ENCODE data around the gene KRTAP7-1. TPM values are rescaled to one million over a fixed set of nuclear protein-coding genes. Genes with fewer than 3 reads are reported as not detected.

KRTAP7-1 gene
- total RNA-seq (not detected), total RNA-seq (0 reads per million in 2 donors)

DNA sequence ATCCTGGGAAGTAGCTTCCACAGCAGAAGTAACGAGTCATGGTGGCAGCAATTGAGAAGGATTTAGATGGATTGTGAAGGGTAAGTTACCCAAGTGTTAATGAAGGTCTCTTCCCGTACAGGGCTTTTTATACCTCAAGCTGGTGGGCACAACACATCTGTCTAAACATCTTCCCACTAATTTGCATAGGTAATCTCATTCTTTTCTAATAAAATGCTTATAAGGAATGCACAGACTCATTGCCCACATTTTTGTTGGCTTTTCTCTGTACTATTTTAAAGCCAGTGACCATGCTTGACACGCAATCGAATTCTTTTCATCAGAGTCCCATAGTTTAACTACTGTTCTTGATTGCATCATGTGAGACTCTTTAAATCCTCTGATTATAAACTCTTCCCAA lies at the start of gene KRTAP7-1:
TSS of gene KRTAP7-1 (minus strand) at position 101 of the 400 bp plus-strand sequence. CDS start at position 40, 61 bp downstream.
- Mint-ChIP-seq H3K27me3 (peaks cover 4% of the 10 kb centered on the region), H3K36me3 (ENCODE audit: low read depth) (peaks cover 2% of the 10 kb centered on the region), H3K4me3 (no peak within 1 kb of the TSS), H3K4me1 (no peaks in the 10 kb centered on the region), H3K27ac (no peak within 1 kb of the TSS)
- DNase-seq, result no peak
- no peaks in the 10 kb centered on the region for H3K9me3 ChIP-seq (ENCODE audit: control insufficient read depth, low read length, poor library complexity, severe bottlenecking)
- no peak for ATAC-seq

- Mint-ChIP-seq H3K27me3 (peaks cover 27% of the 10 kb centered on the region), H3K36me3 (ENCODE audit: low read depth) (no peaks in the 10 kb centered on the region), H3K27ac (no peak overlapping the region), H3K4me1 (no peaks in the 10 kb centered on the region), H3K4me3 (no peak overlapping the region)
- no peak for DNase-seq
- no peak for ATAC-seq
- no peaks in the 10 kb centered on the region for H3K9me3 ChIP-seq (ENCODE audit: control insufficient read depth, low read length, poor library complexity, severe bottlenecking)
Observed at GRCh38 chr21:30874526-30874925, 45.0 kb upstream of the KRTAP7-1 start.

- Mint-ChIP-seq H3K27me3 (peaks cover 19% of the 10 kb centered on the region), H3K27ac (no peak overlapping the region), H3K4me1 (no peaks in the 10 kb centered on the region), H3K4me3 (no peak overlapping the region), H3K36me3 (ENCODE audit: low read depth) (peaks cover 3% of the 10 kb centered on the region)
- no peak for DNase-seq
- no peak for ATAC-seq
- H3K9me3 ChIP-seq (ENCODE audit: control insufficient read depth, low read length, poor library complexity, severe bottlenecking), result no peaks in the 10 kb centered on the region
Observed at GRCh38 chr21:30847627-30848500, 18.3 kb upstream of the KRTAP7-1 start.

- Mint-ChIP-seq H3K4me1 (peaks cover 2% of the 10 kb centered on the region), H3K36me3 (ENCODE audit: low read depth) (peaks cover 6% of the 10 kb centered on the region), H3K27ac (no peak overlapping the region), H3K4me3 (no peak overlapping the region), H3K27me3 (peaks cover 30% of the 10 kb centered on the region)
- no peaks in the 10 kb centered on the region for H3K9me3 ChIP-seq (ENCODE audit: control insufficient read depth, low read length, poor library complexity, severe bottlenecking)
- DNase-seq, result no peak
- no peak for ATAC-seq
Observed at GRCh38 chr21:30842990-30843389, 13.4 kb upstream of the KRTAP7-1 start.

DNA sequence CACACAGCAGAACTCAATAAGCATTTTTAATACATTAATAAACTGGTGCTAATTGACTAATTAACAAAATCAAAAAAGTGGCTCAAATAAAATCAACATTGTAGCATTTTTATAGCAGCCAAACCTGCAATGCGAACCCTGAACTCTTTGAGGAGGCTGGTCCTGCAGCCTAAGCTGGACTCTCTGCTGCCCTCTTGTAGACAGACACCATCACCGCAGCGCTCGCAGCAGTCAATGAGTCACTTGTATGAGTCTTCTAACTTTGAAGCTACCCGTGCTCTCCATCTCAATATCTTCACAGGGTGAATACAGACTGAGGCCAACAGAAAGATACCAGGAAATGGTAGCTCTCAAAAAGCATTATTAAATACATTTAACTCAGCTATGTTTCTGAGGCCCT lies 9.7 kb upstream of the KRTAP7-1 start:
- peak; percentile 36 for ATAC-seq
- Mint-ChIP-seq H3K36me3 (ENCODE audit: low read depth) (peaks cover 3% of the 10 kb centered on the region), H3K4me3 (no peak overlapping the region), H3K4me1 (peaks cover 2% of the 10 kb centered on the region), H3K27ac (no peak overlapping the region), H3K27me3 (peaks cover 22% of the 10 kb centered on the region)
- no peak for DNase-seq
- no peaks in the 10 kb centered on the region for H3K9me3 ChIP-seq (ENCODE audit: control insufficient read depth, low read length, poor library complexity, severe bottlenecking)

DNA sequence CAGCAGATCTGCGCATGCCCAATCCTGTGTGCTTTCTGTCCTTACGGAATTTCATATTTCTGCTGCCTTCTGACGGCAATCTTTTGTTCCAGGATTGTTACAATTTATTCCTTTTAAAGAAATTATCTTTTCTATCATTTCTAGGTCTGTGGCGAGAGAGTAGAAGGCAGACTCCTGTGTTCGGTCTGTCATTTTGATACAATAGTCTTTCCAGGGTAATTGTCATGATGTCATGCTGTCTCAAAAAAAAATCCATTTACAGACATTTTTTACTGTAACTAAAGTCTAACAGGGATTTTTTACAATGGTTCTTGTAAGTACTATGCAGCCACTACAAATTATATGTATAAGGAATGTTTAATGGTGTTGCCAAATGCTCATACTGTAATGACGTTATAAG lies 9.0 kb upstream of the KRTAP7-1 start:
- H3K27ac Mint-ChIP-seq, result no peak overlapping the region
- peaks cover 2% of the 10 kb centered on the region for H3K4me1 Mint-ChIP-seq
- ATAC-seq (no peak), DNase-seq (no peak)
- peaks cover 3% of the 10 kb centered on the region for H3K36me3 Mint-ChIP-seq (ENCODE audit: low read depth)
- H3K9me3 ChIP-seq (ENCODE audit: control insufficient read depth, low read length, poor library complexity, severe bottlenecking), result no peaks in the 10 kb centered on the region
- H3K27me3 Mint-ChIP-seq, result peaks cover 19% of the 10 kb centered on the region
- H3K4me3 Mint-ChIP-seq, result no peak overlapping the region

- Mint-ChIP-seq H3K4me3 (no peak overlapping the region), H3K27me3 (peaks cover 4% of the 10 kb centered on the region), H3K27ac (no peak overlapping the region), H3K4me1 (no peaks in the 10 kb centered on the region), H3K36me3 (ENCODE audit: low read depth) (peaks cover 2% of the 10 kb centered on the region)
- DNase-seq (no peak), ATAC-seq (no peak)
- no peaks in the 10 kb centered on the region for H3K9me3 ChIP-seq (ENCODE audit: control insufficient read depth, low read length, poor library complexity, severe bottlenecking)
Observed at GRCh38 chr21:30831194-30831765, 1.7 kb upstream of the KRTAP7-1 start.

DNA sequence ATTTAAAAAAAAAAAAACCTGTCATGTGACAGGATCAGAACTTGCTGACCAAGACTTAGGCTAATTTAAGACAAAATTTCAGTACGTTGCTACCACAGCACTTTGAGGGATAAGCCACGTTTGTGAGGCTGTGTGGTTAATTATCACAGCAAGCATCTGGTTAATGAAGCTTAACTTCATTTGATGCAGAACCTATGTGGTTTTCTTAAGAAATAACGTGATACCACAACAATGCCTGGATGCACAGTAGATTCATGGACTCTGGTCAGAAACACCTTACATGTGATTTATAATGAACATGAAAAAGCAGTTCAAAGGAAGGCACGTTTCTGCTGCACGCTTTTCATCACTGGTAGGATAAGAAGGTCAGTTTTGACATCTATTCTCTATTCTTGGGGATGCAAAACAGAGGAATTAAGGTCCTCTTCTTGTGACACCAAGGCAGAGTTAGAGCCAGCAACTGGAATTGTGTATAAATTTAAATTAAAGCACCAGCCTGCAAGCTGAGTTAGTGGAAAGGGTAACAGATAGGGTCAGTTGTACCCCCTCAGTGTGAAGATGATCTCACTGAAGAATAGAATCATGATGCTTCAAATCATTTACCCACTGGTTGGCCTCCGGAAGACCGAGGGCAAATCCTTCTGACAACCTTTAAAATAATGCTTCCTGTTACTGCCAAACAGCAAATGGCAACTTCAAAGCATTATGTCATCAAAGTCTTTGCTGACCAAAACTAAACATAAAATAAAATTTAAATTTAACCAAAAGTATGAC lies 10.5 kb downstream of the KRTAP7-1 start:
- Mint-ChIP-seq H3K4me3 (no peak overlapping the region), H3K27ac (no peak overlapping the region), H3K27me3 (peaks cover 8% of the 10 kb centered on the region), H3K36me3 (ENCODE audit: low read depth) (no peaks in the 10 kb centered on the region), H3K4me1 (no peaks in the 10 kb centered on the region)
- ATAC-seq (no peak), DNase-seq (no peak)
- no peaks in the 10 kb centered on the region for H3K9me3 ChIP-seq (ENCODE audit: control insufficient read depth, low read length, poor library complexity, severe bottlenecking)

DNA sequence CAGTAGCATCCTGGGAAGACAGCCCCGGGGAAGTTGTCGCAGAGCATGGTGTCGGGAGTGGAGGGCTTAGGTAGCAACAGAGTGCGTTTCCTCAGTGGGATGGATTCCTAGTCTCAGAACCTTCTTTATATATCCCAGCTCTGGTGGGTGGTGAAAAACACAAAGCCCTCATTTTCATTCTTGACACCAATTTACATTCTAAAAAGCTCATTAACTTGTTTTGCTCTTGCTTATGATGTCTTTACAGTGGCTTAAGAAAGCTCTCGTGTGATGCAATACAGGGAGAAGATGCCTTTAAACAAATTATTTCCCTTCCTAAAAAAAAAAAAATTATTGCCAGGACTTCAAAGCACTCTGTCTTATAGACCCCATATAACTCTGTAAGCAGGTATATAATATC lies 16.4 kb downstream of the KRTAP7-1 start, which contains the start of gene KRTAP8-1:
TSS of gene KRTAP8-1 (minus strand) at position 101 of the 400 bp plus-strand sequence. CDS start at position 47, 54 bp downstream.
- H3K27ac Mint-ChIP-seq, result no peak within 1 kb of the TSS
- no peak for DNase-seq
- ATAC-seq, result no peak
- no peaks in the 10 kb centered on the region for H3K4me1 Mint-ChIP-seq
- no peak within 1 kb of the TSS for H3K4me3 Mint-ChIP-seq
- no peaks in the 10 kb centered on the region for H3K36me3 Mint-ChIP-seq (ENCODE audit: low read depth)
- peaks cover 27% of the 10 kb centered on the region for H3K27me3 Mint-ChIP-seq
- no peaks in the 10 kb centered on the region for H3K9me3 ChIP-seq (ENCODE audit: control insufficient read depth, low read length, poor library complexity, severe bottlenecking)

DNA sequence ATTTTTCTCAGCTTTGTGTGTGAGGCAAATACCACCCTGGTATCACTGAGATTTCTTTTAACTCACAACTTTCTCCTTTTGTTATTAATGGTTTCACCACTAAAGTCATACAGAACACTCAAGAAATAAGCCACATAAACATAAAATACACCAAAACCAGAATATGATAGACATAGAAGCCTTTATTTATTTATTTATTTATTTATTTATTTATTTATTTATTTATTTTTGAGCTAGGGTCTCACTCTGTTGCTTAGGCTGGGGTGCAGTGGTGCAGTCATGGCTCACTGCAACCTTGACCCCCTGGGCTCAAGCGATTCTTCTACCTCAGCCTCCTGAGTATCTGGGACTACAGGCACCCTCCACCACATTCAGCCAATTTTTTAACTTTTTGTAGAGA lies 29.0 kb downstream of the KRTAP7-1 start:
- H3K4me3 Mint-ChIP-seq, result no peak overlapping the region
- no peaks in the 10 kb centered on the region for H3K9me3 ChIP-seq (ENCODE audit: control insufficient read depth, low read length, poor library complexity, severe bottlenecking)
- DNase-seq (no peak), ATAC-seq (no peak)
- peaks cover 9% of the 10 kb centered on the region for H3K27me3 Mint-ChIP-seq
- no peaks in the 10 kb centered on the region for H3K4me1 Mint-ChIP-seq
- no peaks in the 10 kb centered on the region for H3K36me3 Mint-ChIP-seq (ENCODE audit: low read depth)
- no peak overlapping the region for H3K27ac Mint-ChIP-seq

DNA sequence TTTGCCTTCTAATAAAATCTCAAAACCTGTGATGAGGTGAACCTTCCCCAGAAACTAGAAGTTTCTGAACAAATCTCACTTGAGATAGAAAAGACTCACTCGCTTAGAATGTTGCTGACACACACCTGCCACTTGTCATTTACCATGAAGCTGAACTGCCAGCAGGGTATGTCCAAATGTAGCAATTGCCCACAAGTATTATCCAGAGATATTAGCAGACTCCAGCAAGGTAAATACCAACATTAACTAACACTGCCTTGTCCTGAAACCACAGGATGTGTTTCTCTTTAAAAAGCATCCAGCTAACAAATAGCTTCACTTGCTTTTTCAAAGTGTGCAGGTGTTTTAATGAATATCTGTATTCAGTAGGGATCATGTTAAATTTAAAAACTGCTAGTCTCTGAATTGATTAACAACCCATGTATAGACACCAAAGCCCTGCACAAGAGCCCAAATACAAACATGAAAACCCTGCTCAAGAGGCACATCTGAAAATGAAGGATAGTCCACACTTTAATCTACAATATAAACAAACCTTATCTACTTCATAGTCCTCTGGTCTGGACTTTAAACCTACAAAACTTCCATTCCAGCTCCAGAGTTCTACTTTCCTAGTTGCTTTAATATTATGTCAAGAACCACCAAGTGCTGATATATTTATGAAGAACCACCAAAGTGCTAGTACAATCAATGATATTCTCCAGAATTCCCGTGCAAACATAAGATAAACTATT lies 35.8 kb downstream of the KRTAP7-1 start:
- no peaks in the 10 kb centered on the region for H3K9me3 ChIP-seq (ENCODE audit: control insufficient read depth, low read length, poor library complexity, severe bottlenecking)
- no peaks in the 10 kb centered on the region for H3K27me3 Mint-ChIP-seq
- no peak for ATAC-seq
- H3K4me3 Mint-ChIP-seq, result no peak overlapping the region
- no peaks in the 10 kb centered on the region for H3K4me1 Mint-ChIP-seq
- DNase-seq, result no peak
- no peaks in the 10 kb centered on the region for H3K36me3 Mint-ChIP-seq (ENCODE audit: low read depth)
- H3K27ac Mint-ChIP-seq, result no peak overlapping the region

GRCh38 chr21:30779249-30779648 lies 50.3 kb downstream of the KRTAP7-1 start:
- no peaks in the 10 kb centered on the region for H3K4me1 Mint-ChIP-seq
- H3K9me3 ChIP-seq (ENCODE audit: control insufficient read depth, low read length, poor library complexity, severe bottlenecking), result no peaks in the 10 kb centered on the region
- H3K27me3 Mint-ChIP-seq, result peaks cover 22% of the 10 kb centered on the region
- no peak for ATAC-seq
- H3K27ac Mint-ChIP-seq, result no peak overlapping the region
- no peaks in the 10 kb centered on the region for H3K36me3 Mint-ChIP-seq (ENCODE audit: low read depth)
- no peak for DNase-seq
- no peak overlapping the region for H3K4me3 Mint-ChIP-seq
